HEK293 (cell line): ENCODE measurements around the gene LSM14B.

ENCODE experiments used
- BCL11B ChIP-seq: fragments of 450-650 bp; formaldehyde crosslinking; IDR thresholded peaks from 2 replicates; pipeline ENCODE4 v1.5.1; 2016; ENCODE audit warnings: low read depth, missing biosample characterization, missing genetic modification characterization
- KLF1 ChIP-seq: fragments of 450-650 bp; formaldehyde crosslinking; IDR thresholded peaks from 2 replicates; pipeline ENCODE4 v1.5.1; 2016; ENCODE audit warnings: missing biosample characterization, missing genetic modification characterization
- KLF9 ChIP-seq: fragments of 450-650 bp; formaldehyde crosslinking; IDR thresholded peaks from 2 replicates; pipeline ENCODE4 v1.5.1; 2016; ENCODE audit warnings: missing biosample characterization, missing genetic modification characterization, low read depth
- ZBTB8A ChIP-seq: fragments of 450-650 bp; formaldehyde crosslinking; IDR thresholded peaks from 2 replicates; pipeline ENCODE4 v1.5.1; 2016; ENCODE audit warnings: missing biosample characterization, missing genetic modification characterization
- ZFHX2 ChIP-seq: fragments of 450-650 bp; formaldehyde crosslinking; conservative IDR thresholded peaks from 2 replicates; pipeline ENCODE4 v1.5.1; 2016; ENCODE audit warnings: missing biosample characterization, missing genetic modification characterization
- ZNF157 ChIP-seq: fragments of 450-650 bp; formaldehyde crosslinking; IDR thresholded peaks from 2 replicates; pipeline ENCODE4 v1.5.1; 2016; ENCODE audit warnings: missing biosample characterization, missing genetic modification characterization
- ZNF311 ChIP-seq: fragments of 450-650 bp; formaldehyde crosslinking; IDR thresholded peaks from 2 replicates; pipeline ENCODE4 v1.5.1; 2017; ENCODE audit warnings: missing biosample characterization, missing genetic modification characterization, borderline replicate concordance
- ZNF48 ChIP-seq: fragments of 450-650 bp; formaldehyde crosslinking; IDR thresholded peaks from 2 replicates; pipeline ENCODE4 v1.5.1; 2016; ENCODE audit warnings: missing biosample characterization, missing genetic modification characterization
- ZNF529 ChIP-seq: fragments of 450-650 bp; formaldehyde crosslinking; IDR thresholded peaks from 2 replicates; pipeline ENCODE4 v1.5.1; 2017; ENCODE audit warnings: missing genetic modification characterization, missing biosample characterization; ENCODE audit not compliant: insufficient replicate concordance
- ZNF624 ChIP-seq: fragments of 450-650 bp; formaldehyde crosslinking; IDR thresholded peaks from 2 replicates; pipeline ENCODE4 v1.5.1; 2017; ENCODE audit warnings: missing biosample characterization, missing genetic modification characterization
- ZNF664 ChIP-seq: fragments of 450-650 bp; formaldehyde crosslinking; IDR thresholded peaks from 2 replicates; pipeline ENCODE4 v1.5.1; 2016; ENCODE audit warnings: missing biosample characterization, missing genetic modification characterization
- TF ChIP-seq, protein P1 (sequence below): fragments of 450-650 bp; formaldehyde crosslinking; IDR thresholded peaks from 2 replicates; pipeline ENCODE4 v1.5.1; 2016; ENCODE audit warnings: missing biosample characterization, missing genetic modification characterization
- TF ChIP-seq, protein P2 (sequence below): fragments of 450-650 bp; formaldehyde crosslinking; IDR thresholded peaks from 2 replicates; pipeline ENCODE4 v1.5.1; 2016; ENCODE audit warnings: missing biosample characterization, missing genetic modification characterization
- TF ChIP-seq, protein P3 (sequence below): fragments of 450-650 bp; formaldehyde crosslinking; IDR thresholded peaks from 2 replicates; pipeline ENCODE4 v1.5.1; 2016; ENCODE audit warnings: missing biosample characterization, missing genetic modification characterization, borderline replicate concordance
- TF ChIP-seq, protein P4 (sequence below): fragments of 450-650 bp; formaldehyde crosslinking; IDR thresholded peaks from 2 replicates; pipeline ENCODE4 v1.5.1; 2017; ENCODE audit warnings: missing biosample characterization, missing genetic modification characterization
- TF ChIP-seq, protein P5 (sequence below): sonication (generic); formaldehyde crosslinking; IDR thresholded peaks from 2 replicates; pipeline ENCODE4 v1.8.1; 2022; ENCODE audit warnings: mild to moderate bottlenecking, moderate library complexity, missing genetic modification reagents

The LSM14B gene

DNA sequence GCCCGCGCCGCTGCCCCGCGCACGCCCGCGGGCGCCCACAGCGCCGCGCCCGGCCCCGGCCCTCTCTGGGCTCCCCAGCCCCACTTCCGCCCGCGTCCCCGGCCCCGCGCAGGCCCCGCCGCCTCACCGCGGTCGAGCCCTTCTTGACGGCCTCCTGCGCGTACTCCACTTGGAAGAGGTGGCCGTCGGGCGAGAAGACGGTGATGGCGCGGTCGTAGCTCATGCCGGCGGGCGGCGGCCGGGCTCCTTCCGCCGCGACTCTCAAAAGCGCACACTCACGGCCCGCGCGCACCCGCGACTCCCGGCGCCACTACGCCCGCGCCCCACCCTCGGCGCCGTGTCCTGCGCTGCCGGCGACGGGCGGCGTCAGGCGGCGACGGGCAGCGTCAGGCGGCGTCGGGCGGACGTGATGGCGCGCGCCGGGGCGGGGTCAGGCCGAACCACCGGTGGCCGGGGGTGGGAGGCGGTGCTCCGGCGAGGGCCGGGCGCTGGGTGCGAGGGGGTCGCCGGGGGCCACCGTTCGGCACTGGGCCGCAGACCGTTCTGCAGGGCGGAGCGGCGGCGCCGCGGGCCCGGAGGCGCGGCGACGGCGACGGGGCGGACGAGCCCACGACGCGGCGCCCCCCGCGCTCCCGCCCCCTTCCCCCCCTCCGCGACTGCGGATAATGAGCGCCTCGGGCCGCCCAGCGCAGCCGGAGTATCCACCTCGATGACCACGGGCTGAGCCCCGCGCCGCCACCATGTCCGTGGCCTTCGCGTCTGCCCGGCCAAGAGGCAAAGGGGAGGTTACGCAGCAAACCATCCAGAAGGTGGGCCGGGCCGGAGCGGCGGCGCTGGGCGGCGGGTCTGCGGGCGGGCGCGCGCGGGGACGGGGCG lies 21.0 kb downstream of the LSM14B start, which contains the start of the genes PSMA7 and SS18L1 (continued):
- TF ChIP-seq ZNF664, result no peak
- TF ChIP-seq, protein P1, sequence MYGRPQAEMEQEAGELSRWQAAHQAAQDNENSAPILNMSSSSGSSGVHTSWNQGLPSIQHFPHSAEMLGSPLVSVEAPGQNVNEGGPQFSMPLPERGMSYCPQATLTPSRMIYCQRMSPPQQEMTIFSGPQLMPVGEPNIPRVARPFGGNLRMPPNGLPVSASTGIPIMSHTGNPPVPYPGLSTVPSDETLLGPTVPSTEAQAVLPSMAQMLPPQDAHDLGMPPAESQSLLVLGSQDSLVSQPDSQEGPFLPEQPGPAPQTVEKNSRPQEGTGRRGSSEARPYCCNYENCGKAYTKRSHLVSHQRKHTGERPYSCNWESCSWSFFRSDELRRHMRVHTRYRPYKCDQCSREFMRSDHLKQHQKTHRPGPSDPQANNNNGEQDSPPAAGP, result 0 out of 2 replicates have a peak, but pooled peaks have one; percentile 39
- TF ChIP-seq, protein P2, sequence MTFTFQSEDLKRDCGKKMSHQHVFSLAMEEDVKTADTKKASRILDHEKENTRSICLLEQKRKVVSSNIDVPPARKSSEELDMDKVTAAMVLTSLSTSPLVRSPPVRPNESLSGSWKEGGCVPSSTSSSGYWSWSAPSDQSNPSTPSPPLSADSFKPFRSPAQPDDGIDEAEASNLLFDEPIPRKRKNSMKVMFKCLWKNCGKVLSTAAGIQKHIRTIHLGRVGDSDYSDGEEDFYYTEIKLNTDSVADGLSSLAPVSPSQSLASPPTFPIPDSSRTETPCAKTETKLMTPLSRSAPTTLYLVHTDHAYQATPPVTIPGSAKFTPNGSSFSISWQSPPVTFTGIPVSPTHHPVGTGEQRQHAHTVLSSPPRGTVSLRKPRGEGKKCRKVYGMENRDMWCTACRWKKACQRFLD, result no peak
- TF ChIP-seq, protein P3, sequence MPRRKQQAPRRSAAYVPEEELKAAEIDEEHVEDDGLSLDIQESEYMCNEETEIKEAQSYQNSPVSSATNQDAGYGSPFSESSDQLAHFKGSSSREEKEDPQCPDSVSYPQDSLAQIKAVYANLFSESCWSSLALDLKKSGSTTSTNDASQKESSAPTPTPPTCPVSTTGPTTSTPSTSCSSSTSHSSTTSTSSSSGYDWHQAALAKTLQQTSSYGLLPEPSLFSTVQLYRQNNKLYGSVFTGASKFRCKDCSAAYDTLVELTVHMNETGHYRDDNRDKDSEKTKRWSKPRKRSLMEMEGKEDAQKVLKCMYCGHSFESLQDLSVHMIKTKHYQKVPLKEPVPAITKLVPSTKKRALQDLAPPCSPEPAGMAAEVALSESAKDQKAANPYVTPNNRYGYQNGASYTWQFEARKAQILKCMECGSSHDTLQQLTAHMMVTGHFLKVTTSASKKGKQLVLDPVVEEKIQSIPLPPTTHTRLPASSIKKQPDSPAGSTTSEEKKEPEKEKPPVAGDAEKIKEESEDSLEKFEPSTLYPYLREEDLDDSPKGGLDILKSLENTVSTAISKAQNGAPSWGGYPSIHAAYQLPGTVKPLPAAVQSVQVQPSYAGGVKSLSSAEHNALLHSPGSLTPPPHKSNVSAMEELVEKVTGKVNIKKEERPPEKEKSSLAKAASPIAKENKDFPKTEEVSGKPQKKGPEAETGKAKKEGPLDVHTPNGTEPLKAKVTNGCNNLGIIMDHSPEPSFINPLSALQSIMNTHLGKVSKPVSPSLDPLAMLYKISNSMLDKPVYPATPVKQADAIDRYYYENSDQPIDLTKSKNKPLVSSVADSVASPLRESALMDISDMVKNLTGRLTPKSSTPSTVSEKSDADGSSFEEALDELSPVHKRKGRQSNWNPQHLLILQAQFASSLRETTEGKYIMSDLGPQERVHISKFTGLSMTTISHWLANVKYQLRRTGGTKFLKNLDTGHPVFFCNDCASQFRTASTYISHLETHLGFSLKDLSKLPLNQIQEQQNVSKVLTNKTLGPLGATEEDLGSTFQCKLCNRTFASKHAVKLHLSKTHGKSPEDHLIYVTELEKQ (tag by site-specific recombination), result no peak
- peak; percentile 10; the same call in 1 of the 2 replicates for TF ChIP-seq KLF9 (tag by site-specific recombination)
- TF ChIP-seq, protein P4, sequence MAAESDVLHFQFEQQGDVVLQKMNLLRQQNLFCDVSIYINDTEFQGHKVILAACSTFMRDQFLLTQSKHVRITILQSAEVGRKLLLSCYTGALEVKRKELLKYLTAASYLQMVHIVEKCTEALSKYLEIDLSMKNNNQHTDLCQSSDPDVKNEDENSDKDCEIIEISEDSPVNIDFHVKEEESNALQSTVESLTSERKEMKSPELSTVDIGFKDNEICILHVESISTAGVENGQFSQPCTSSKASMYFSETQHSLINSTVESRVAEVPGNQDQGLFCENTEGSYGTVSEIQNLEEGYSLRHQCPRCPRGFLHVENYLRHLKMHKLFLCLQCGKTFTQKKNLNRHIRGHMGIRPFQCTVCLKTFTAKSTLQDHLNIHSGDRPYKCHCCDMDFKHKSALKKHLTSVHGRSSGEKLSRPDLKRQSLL, result no peak
- no peak for TF ChIP-seq ZNF157 (tag by site-specific recombination)
- no peak for TF ChIP-seq ZNF624 (tag by site-specific recombination)
- TF ChIP-seq ZFHX2 (tag by site-specific recombination), result peak; percentile 38; the same call in 1 of the 2 replicates
- TF ChIP-seq ZNF311 (tag by site-specific recombination), result no peak
- TF ChIP-seq, protein P5, sequence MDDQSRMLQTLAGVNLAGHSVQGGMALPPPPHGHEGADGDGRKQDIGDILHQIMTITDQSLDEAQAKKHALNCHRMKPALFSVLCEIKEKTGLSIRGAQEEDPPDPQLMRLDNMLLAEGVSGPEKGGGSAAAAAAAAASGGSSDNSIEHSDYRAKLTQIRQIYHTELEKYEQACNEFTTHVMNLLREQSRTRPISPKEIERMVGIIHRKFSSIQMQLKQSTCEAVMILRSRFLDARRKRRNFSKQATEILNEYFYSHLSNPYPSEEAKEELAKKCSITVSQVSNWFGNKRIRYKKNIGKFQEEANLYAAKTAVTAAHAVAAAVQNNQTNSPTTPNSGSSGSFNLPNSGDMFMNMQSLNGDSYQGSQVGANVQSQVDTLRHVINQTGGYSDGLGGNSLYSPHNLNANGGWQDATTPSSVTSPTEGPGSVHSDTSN (CRISPR knock-in tag), result peak; percentile 41; the same call in 1 of the 2 replicates
- no peak for TF ChIP-seq ZNF48 (tag by site-specific recombination)
- no peak for TF ChIP-seq BCL11B (tag by site-specific recombination)
- TF ChIP-seq ZBTB8A (tag by site-specific recombination), result peak; percentile 95
- no peak for TF ChIP-seq ZNF529 (tag by site-specific recombination)
- peak; percentile 21; the same call in 1 of the 2 replicates for TF ChIP-seq KLF1 (tag by site-specific recombination)
